H1 (cell line): ENCODE results near the gene BRIP1. TPM values are rescaled to one million over a fixed set of nuclear protein-coding genes. Genes with fewer than 3 reads are reported as not detected.

Source experiments
- CTCF ChIA-PET: fragments of 300-600 bp; sonication (Branson Sonifier 250); formaldehyde crosslinking; loops from one replicate; lab custom pipeline; 2021; ENCODE audit not compliant: partially characterized antibody; lab: Charles Lee
- POLR2A ChIA-PET: fragments of 300-600 bp; sonication (Branson Sonifier 250); formaldehyde crosslinking; loops from one replicate; lab custom pipeline; 2021; ENCODE audit warnings: inconsistent platforms; ENCODE audit not compliant: partially characterized antibody; lab: Charles Lee
- DNase-seq, 2 experiments: peaks; one replicate each; pipeline versions ENCODE4 v3.0.0 to v3.0.0-alpha.2; 2010 to 2022; ENCODE audit warnings: low spot score in 2 of 2, low read depth in 1 of 2, mixed read lengths in 1 of 2
- FAIRE-seq: peaks from 2 replicates; lab custom pipeline; 2011; peaks lifted over from hg19 to GRCh38; lab: Jason Lieb, UNC
- H2AFZ ChIP-seq: 2 replicates; pipeline ENCODE4 v1.8.1; 2012; ENCODE audit warnings: low read length, inconsistent platforms
- H2AK5ac ChIP-seq: 2 replicates; pipeline ENCODE4 v1.6.1; 2013; ENCODE audit warnings: low read depth, low read length
- H2BK120ac ChIP-seq: replicated peaks from 2 replicates; pipeline ENCODE3; 2013; ENCODE audit warnings: low read depth, low read length, inconsistent platforms
- H2BK12ac ChIP-seq: 2 replicates; pipeline ENCODE4 v1.6.1; 2013; ENCODE audit warnings: low read depth, low read length
- H2BK15ac ChIP-seq: 2 replicates; pipeline ENCODE4 v1.6.1; 2013; ENCODE audit warnings: low read length
- H2BK20ac ChIP-seq: 2 replicates; pipeline ENCODE4 v1.6.1; 2013; ENCODE audit warnings: low read length
- H2BK5ac ChIP-seq: 2 replicates; pipeline ENCODE4 v1.6.1; 2013; ENCODE audit warnings: low read depth, low read length
- H3K14ac ChIP-seq: 2 replicates; pipeline ENCODE4 v1.6.1; 2013; ENCODE audit warnings: inconsistent platforms; ENCODE audit not compliant: insufficient read length
- H3K18ac ChIP-seq: 2 replicates; pipeline ENCODE4 v1.6.1; 2013; ENCODE audit warnings: low read length; ENCODE audit errors: extremely low read depth
- H3K23ac ChIP-seq: 2 replicates; pipeline ENCODE4 v1.6.1; 2013; ENCODE audit warnings: inconsistent platforms; ENCODE audit not compliant: insufficient read length
- H3K23me2 ChIP-seq: 2 replicates; pipeline ENCODE4 v1.6.1; 2013; ENCODE audit warnings: low read depth, low read length
- H3K27ac ChIP-seq: 2 replicates; pipeline ENCODE4 v1.6.1; 2011; ENCODE audit warnings: low read depth, low read length, inconsistent platforms
- H3K27me3 ChIP-seq, 4 experiments: replicated peaks in 1 of 4; 1 replicate in 1 of 4; 2 replicates in 3 of 4; pipeline versions ENCODE4 v1.6.1 to v1.8.1; 2011 to 2013; ENCODE audit warnings: low read length in 3 of 4, mild to moderate bottlenecking in 3 of 4, inconsistent platforms in 2 of 4, mixed read lengths in 2 of 4, moderate library complexity in 1 of 4; ENCODE audit not compliant: control insufficient read depth in 3 of 4, insufficient read depth in 3 of 4; ENCODE audit errors: extremely low read depth in 1 of 4
- H3K36me3 ChIP-seq, 4 experiments: 2 replicates each; pipeline versions ENCODE4 v1.6.1 to v1.8.1; 2011 to 2013; ENCODE audit warnings: mild to moderate bottlenecking in 4 of 4, low read length in 3 of 4, moderate library complexity in 2 of 4, control low read depth in 1 of 4, inconsistent platforms in 1 of 4; ENCODE audit not compliant: insufficient read depth in 4 of 4, control insufficient read depth in 2 of 4
- H3K4ac ChIP-seq: replicated peaks from 2 replicates; pipeline ENCODE3; 2013; ENCODE audit warnings: low read length, low read depth, mixed read lengths, inconsistent platforms; ENCODE audit not compliant: insufficient read length
- H3K4me1 ChIP-seq, 4 experiments: replicated peaks in 1 of 4; 1 replicate in 1 of 4; 2 replicates in 3 of 4; pipeline versions ENCODE4 v1.6.1 to v1.8.1; 2011 to 2013; ENCODE audit warnings: low read length in 3 of 4, inconsistent platforms in 2 of 4, mixed read lengths in 1 of 4; ENCODE audit not compliant: insufficient read depth in 4 of 4, control insufficient read depth in 3 of 4
- H3K4me2 ChIP-seq, 2 experiments: 2 replicates each; pipeline versions ENCODE4 v1.6.1 to v1.8.1; 2011 to 2013; ENCODE audit warnings: low read depth in 2 of 2, low read length in 2 of 2, control low read depth in 1 of 2, inconsistent platforms in 1 of 2, mild to moderate bottlenecking in 1 of 2; ENCODE audit not compliant: insufficient read depth in 1 of 2
- H3K4me3 ChIP-seq, 4 experiments: fragments of 200-600, 300-600 bp in 1 of 4; sonication (generic), shearing (Covaris generic), sonication (Bioruptor Twin) in 1 of 4; 2 replicates each; pipeline versions ENCODE4 v1.5.1 to v1.8.1; 2011 to 2016; ENCODE audit warnings: low read length in 4 of 4, low read depth in 3 of 4, control low read depth in 2 of 4, inconsistent platforms in 2 of 4, mild to moderate bottlenecking in 2 of 4, mixed read lengths in 1 of 4, moderate library complexity in 1 of 4; ENCODE audit not compliant: insufficient read depth in 2 of 4; ENCODE audit errors: extremely low read depth in 1 of 4
- H3K56ac ChIP-seq: replicated peaks from 2 replicates; pipeline ENCODE3; 2013; ENCODE audit warnings: low read depth, mild to moderate bottlenecking, mixed read lengths, low read length, inconsistent platforms; ENCODE audit not compliant: insufficient read length
- H3K79me1 ChIP-seq: 2 replicates; pipeline ENCODE4 v1.6.1; 2013; ENCODE audit warnings: low read depth, low read length, control low read depth
- H3K79me2 ChIP-seq, 2 experiments: 2 replicates each; pipeline versions ENCODE4 v1.6.1 to v1.8.1; 2012 to 2013; ENCODE audit warnings: low read length in 2 of 2, mild to moderate bottlenecking in 2 of 2, inconsistent platforms in 1 of 2; ENCODE audit not compliant: insufficient read depth in 2 of 2, control insufficient read depth in 1 of 2
- H3K9ac ChIP-seq, 4 experiments: replicated peaks in 1 of 4; 1 replicate in 1 of 4; 2 replicates in 3 of 4; pipeline versions ENCODE4 v1.6.1 to v1.8.1; 2011 to 2013; ENCODE audit warnings: low read depth in 3 of 4, low read length in 3 of 4, control low read depth in 2 of 4, mild to moderate bottlenecking in 2 of 4, moderate library complexity in 2 of 4, inconsistent platforms in 1 of 4; ENCODE audit errors: extremely low read depth in 1 of 4
- H3K9me3 ChIP-seq, 2 experiments: 2 replicates each; pipeline versions ENCODE4 v1.6.1 to v1.8.1; 2012 to 2013; ENCODE audit warnings: mild to moderate bottlenecking in 2 of 2, moderate library complexity in 2 of 2, control low read depth in 1 of 2, inconsistent platforms in 1 of 2, low read depth in 1 of 2, low read length in 1 of 2, mixed read lengths in 1 of 2; ENCODE audit not compliant: insufficient read depth in 2 of 2
- H4K20me1 ChIP-seq, 2 experiments: replicated peaks in 1 of 2; 2 replicates each; pipeline versions ENCODE3 to v1.8.1; 2011 to 2013; ENCODE audit warnings: inconsistent platforms in 2 of 2, low read length in 2 of 2, mild to moderate bottlenecking in 1 of 2; ENCODE audit not compliant: insufficient read depth in 2 of 2, control insufficient read depth in 1 of 2
- H4K5ac ChIP-seq: 2 replicates; pipeline ENCODE4 v1.6.1; 2013; ENCODE audit warnings: low read length, low read depth, mixed read lengths, inconsistent platforms; ENCODE audit not compliant: insufficient read length
- H4K8ac ChIP-seq: 2 replicates; pipeline ENCODE4 v1.8.0; 2013; ENCODE audit warnings: mild to moderate bottlenecking, moderate library complexity, low read length, inconsistent platforms; ENCODE audit not compliant: insufficient read depth; ENCODE audit errors: extremely low read depth
- H4K91ac ChIP-seq: replicated peaks from 2 replicates; pipeline ENCODE3; 2013; ENCODE audit warnings: low read length, mixed read lengths, inconsistent platforms; ENCODE audit not compliant: insufficient read length
- CHD2 ChIP-seq: IDR thresholded peaks from 2 replicates; pipeline ENCODE4 v1.6.1; 2012; ENCODE audit warnings: low read length, improper control_type of control experiment
- MAFK ChIP-seq: IDR thresholded peaks from 2 replicates; pipeline ENCODE4 v1.6.1; 2012; ENCODE audit warnings: low read depth, mild to moderate bottlenecking, improper control_type of control experiment, low read length
- POU5F1 ChIP-seq: IDR thresholded peaks from 2 replicates; pipeline ENCODE4 v1.6.1; 2011; ENCODE audit warnings: low read depth, mild to moderate bottlenecking, low read length, moderate library complexity
- TAF1 ChIP-seq: IDR thresholded peaks from 2 replicates; pipeline ENCODE4 v1.6.1; 2011; ENCODE audit warnings: mild to moderate bottlenecking, low read depth, low read length
- TCF12 ChIP-seq: IDR thresholded peaks from 2 replicates; pipeline ENCODE4 v1.6.1; 2011; ENCODE audit warnings: low read depth, mild to moderate bottlenecking, low read length
- WGBS, 2 experiments: shearing (Covaris generic) in 1 of 2; methylation state at CpG; one replicate each; pipeline versions ENCODE4 v1.1.6 to v1.1.7; 2013 to 2015; ENCODE audit warnings: low lambda C conversion rate in 2 of 2, mixed read lengths in 2 of 2, inconsistent platforms in 1 of 2, low coverage in 1 of 2, missing lambda C conversion rate in 1 of 2; ENCODE audit not compliant: insufficient replicate concordance in 2 of 2, insufficient coverage in 1 of 2, insufficient read length in 1 of 2; ENCODE audit errors: extremely low coverage in 1 of 2, missing lambda C conversion rate in 1 of 2; 5-methylcytosine and 5-hydroxymethylcytosine counted together
- polyA plus RNA-seq, 7 experiments: library from polyadenylated mRNA; depleted of rRNA in 3 of 7; stranded (reverse) in 5 of 7; unstranded in 2 of 7; fragments of >200 nt in 5 of 7; fragments of 200-250 nt in 2 of 7; gene quantifications; 1 replicate in 5 of 7; 2 replicates in 1 of 7; 4 replicates in 1 of 7; pipeline versions ENCODE4 v1.2.1 to v1.2.3, GENCODE V29; 2011 to 2013; ENCODE audit warnings: missing spikeins in 2 of 7, mixed read lengths in 2 of 7
- total RNA-seq: library from RNA; stranded (reverse); fragmentation: NEBNext Ultra II Directional; extraction: Animal tissue kit (Norgen Biotek cat#: 25700); gene quantifications from 2 replicates; pipeline ENCODE4 v1.2.1, GENCODE V29; 2021

Gene BRIP1
- total and polyA plus RNA-seq, 2 of the 8 experiments (the other 6 are each of a cell fraction or from before 2014, with no cell fraction given): 5.8 to 19.2 TPM

GRCh38 chr17:61806081-61806828 lies 57.1 kb downstream of the BRIP1 start:
- Histone ChIP-seq H2BK20ac (no peak overlapping the region), H2AK5ac (no peak overlapping the region), H4K8ac (no peak overlapping the region), H3K9ac (no peak overlapping the region), H3K4me3 (no peak overlapping the region), H3K27ac (no peak overlapping the region), H3K36me3 (peaks cover 0 to 13% (median 2%) of the 10 kb centered on the region in 4 experiments; a peak in 4 of 8 replicates), H3K4ac (no peak overlapping the region), H2BK5ac (no peak overlapping the region), H3K18ac (no peak overlapping the region), H2AFZ (no peak overlapping the region), H3K4me1 (no peaks in the 10 kb centered on the region), H3K56ac (no peak overlapping the region), H2BK15ac (no peak overlapping the region), H3K27me3 (no peaks in the 10 kb centered on the region), H2BK12ac (no peak overlapping the region), H4K20me1 (no peaks in the 10 kb centered on the region), H3K14ac (no peak overlapping the region), H3K79me1 (no peaks in the 10 kb centered on the region), H3K79me2 (no peaks in the 10 kb centered on the region), H2BK120ac (no peak overlapping the region), H3K23me2 (no peaks in the 10 kb centered on the region), H3K4me2 (no peak overlapping the region), H4K91ac (no peak overlapping the region), H3K9me3 (no peaks in the 10 kb centered on the region), H3K23ac (no peak overlapping the region), H4K5ac (no peak overlapping the region)
- FAIRE-seq: no peak
- no peak for TF ChIP-seq MAFK
- TF ChIP-seq CHD2: no peak
- TF ChIP-seq TAF1: no peak
- no peak for TF ChIP-seq TCF12
- no peak for TF ChIP-seq POU5F1
- DNase-seq: no peak
- CTCF ChIA-PET: no interaction called here
- 87% methylated on average over 7 of the region's 7 CpGs; no CpG with 5 or more reads in 1 of the 2 experiments for WGBS, 2 experiments
- POLR2A ChIA-PET: interaction anchor here (0.6 kb wide), 1 partner anchor 180 kb away, joined by 3 read pairs; no protein-coding TSS in a partner anchor
